Stimulated activated CD4-positive, alpha-beta T cell treated with anti-CD3 and anti-CD28 coated beads, Interleukin-15, amount 100 ng/mL, for 24 hours (primary cell): ENCODE data around the gene GPR25.

Experiments used
- DNase-seq: peaks from one replicate; pipeline ENCODE4 v3.0.0-alpha.2; 2020

Gene GPR25

DNA sequence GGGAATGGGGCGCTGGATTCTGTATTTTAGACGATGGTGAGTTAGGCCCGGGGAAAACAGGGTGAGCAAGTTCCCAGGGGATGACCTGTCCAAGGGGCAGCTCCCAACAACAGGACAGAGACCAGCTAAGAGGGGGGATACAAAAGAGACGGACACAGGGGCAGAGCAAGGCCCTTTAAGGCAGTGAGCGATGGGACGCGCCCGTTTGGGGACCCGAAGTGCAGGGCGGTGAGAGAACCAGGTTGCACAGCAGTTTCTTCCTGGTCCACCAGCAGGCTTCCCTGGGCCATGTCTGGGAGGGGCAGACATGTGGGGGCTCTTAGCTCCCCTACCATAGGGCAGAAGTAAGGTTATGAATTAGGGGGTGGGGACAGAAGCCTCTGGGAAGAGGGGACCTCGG is 43.9 kb downstream of the GPR25 start:
- DNase-seq = no peak

DNA sequence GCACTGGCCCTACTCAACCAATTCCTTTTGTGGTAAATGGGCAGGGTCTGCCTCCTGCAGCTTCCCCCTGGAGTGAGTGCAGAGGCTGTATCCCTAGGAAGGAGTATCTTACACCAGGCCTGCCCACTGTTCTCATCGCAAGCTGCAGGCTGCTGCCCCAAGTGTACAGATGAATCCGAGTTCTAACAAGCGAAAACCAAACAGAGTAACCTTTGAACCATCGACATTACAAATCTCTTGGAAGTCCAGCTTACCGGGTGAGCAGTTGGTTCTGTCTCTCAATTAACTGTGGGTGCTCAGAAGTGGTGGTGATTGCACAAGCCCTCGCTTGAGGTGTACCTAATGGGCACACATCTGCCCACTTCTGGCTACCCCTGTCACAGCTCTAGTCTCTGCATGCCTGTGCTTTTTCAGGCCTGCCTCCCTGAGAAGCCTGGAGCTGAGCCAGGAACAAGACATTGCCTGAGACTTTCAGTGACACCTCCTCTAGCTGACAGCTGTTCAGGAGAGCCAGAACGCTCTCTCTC is 44.6 kb downstream of the GPR25 start:
- no peak for DNase-seq

DNA sequence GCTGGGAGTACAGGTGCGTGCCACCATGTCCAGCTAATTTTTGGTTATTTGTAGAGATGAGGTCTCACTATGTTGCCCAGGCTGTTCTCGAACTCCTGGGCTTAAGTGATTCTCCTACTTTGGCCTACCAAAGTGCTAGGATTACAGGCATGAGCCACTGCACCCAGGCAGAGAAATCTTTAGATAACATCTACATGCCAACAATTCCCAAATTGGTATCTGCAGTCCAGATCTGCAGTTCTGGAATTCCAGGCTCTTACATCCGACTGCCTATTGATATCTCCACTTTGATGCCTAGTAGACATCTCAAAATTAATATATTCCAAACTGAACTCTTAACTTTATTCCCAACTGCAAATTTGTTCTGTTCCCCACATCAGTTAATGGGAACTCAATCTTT is 45.2 kb downstream of the GPR25 start:
- DNase-seq = no peak

DNA sequence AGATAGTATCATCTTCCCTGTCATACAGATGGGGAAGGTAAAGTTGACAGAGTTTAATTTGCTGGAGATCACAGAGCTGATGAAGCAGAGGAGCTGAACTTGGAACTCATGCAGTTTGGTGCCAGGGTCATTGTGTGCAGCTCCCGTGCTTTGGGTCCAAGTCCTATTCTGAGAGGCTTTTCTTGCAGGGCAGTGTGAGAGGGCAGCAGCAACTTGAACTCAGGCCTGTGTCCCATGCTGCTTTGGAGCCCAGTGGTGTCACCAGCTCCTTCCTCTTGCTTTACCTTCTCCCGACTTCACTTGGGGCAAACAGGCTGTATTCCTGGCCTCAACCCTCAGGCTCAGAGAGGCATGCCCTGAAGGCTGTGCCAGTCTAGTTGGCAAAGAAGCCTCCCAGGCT is 46.6 kb downstream of the GPR25 start:
- no peak for DNase-seq

DNA sequence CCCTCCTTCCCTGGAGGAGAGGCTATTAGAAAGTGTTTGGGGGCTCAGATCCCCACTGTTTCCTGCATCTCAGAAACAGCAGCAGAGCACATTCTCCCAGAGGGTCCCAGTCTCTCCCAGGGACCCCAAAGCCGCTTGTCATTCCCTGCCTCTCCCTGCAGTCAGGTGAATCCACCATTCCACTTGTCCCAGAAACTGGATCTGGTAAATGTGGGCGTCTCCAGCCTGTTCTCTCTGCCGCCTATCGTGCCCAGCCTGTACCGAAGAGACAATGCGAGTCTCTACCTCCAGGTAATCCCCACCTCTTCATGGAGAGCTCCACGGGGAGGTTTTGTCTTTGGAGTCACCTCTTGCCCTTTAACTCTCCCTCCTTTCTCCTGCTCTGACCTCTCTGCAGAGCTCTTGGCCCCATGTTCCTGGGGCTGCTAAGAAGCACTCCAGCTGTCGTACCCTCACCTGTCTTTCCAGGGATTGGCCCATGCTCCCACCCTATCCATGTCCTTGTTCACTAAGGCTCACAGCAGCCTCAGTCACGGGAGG is 48.9 kb downstream of the GPR25 start:
- no peak for DNase-seq

DNA sequence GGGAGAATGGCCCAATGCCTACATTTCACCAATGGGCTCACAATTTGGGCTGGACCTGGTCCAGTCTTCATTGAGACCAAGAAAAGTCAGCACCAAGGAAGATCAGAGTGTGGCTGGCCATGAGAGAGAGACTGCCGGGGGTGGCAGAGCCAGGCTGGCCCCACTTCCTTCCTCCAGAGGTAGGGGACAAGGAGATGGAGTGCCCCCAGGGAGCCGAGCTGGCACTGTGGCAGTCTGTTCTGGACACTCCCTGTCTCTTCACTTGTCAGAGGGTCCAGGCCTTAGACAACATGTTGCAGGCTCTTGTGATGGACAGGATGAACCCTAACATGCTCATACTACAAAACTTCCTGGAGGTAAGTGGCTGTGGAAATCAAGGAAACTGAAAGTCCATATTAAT is 49.6 kb downstream of the GPR25 start:
- DNase-seq = no peak

DNA sequence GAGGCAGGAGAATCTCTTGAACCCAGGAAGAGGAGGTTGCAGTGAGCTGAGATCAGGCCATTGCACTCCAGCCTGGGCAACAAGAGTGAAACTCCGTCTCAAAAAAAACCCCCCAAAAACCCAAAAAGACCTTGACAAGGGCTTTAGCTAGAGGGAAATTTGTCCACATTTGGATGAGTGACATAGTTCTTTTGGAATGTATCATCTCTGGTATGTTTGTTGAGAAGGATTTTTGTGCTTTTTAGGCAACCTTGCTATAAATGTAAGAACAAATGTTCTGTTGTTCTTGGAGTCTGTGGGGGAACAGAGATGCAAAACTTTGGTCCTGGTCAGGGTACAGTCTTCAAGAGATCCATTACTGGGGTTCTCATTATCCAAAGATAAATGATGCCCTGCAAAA is 50.8 kb downstream of the GPR25 start:
- no peak for DNase-seq
